IPS-20b (cell line): ENCODE data around the gene RNPEPL1.

Experiments
- H3K27ac ChIP-seq: one replicate; pipeline ENCODE4 v1.5.1; 2013; ENCODE audit warnings: low read length
- H3K27me3 ChIP-seq: 2 replicates; pipeline ENCODE4 v1.6.1; 2013; ENCODE audit warnings: mild to moderate bottlenecking, low read length, inconsistent platforms; ENCODE audit not compliant: insufficient read depth
- H3K36me3 ChIP-seq: 2 replicates; pipeline ENCODE4 v1.6.1; 2013; ENCODE audit warnings: low read depth, mild to moderate bottlenecking, inconsistent platforms, low read length, moderate library complexity; ENCODE audit not compliant: insufficient read depth
- H3K4me1 ChIP-seq: 2 replicates; pipeline ENCODE4 v1.6.1; 2013; ENCODE audit warnings: mild to moderate bottlenecking, control low read depth, inconsistent platforms, low read length, moderate library complexity; ENCODE audit not compliant: insufficient read depth
- H3K4me3 ChIP-seq: 2 replicates; pipeline ENCODE4 v1.5.1; 2013; ENCODE audit warnings: mild to moderate bottlenecking, low read length, inconsistent platforms
- H3K9ac ChIP-seq: 2 replicates; pipeline ENCODE4 v1.6.1; 2013; ENCODE audit warnings: low read depth, mild to moderate bottlenecking, inconsistent platforms, low read length, moderate library complexity
- H3K9me3 ChIP-seq: 2 replicates; pipeline ENCODE4 v1.6.1; 2013; ENCODE audit warnings: mild to moderate bottlenecking, low read depth, low read length, inconsistent platforms; ENCODE audit not compliant: insufficient read depth

RNPEPL1 gene

GRCh38 chr2:240628808-240629618 is 60.7 kb downstream of the RNPEPL1 start:
- Histone ChIP-seq H3K4me1 (no peaks in the 10 kb centered on the region), H3K27ac (no peak overlapping the region), H3K27me3 (no peaks in the 10 kb centered on the region), H3K9ac (no peak overlapping the region), H3K36me3 (no peaks in the 10 kb centered on the region), H3K4me3 (no peak overlapping the region), H3K9me3 (peaks cover 18% of the 10 kb centered on the region)

- H3K27me3 ChIP-seq: no peaks in the 10 kb centered on the region
- no peaks in the 10 kb centered on the region for H3K4me1 ChIP-seq
- no peak overlapping the region for H3K27ac ChIP-seq
- H3K4me3 ChIP-seq: no peak overlapping the region
- no peak overlapping the region for H3K9ac ChIP-seq
- H3K36me3 ChIP-seq: no peaks in the 10 kb centered on the region
- peaks cover 24% of the 10 kb centered on the region for H3K9me3 ChIP-seq
Measured at GRCh38 chr2:240629619-240629967, 61.3 kb downstream of the RNPEPL1 start.

- no peak overlapping the region for H3K27ac ChIP-seq
- H3K4me1 ChIP-seq: no peaks in the 10 kb centered on the region
- peaks cover 30% of the 10 kb centered on the region for H3K9me3 ChIP-seq
- no peak overlapping the region for H3K9ac ChIP-seq
- no peaks in the 10 kb centered on the region for H3K36me3 ChIP-seq
- H3K27me3 ChIP-seq: no peaks in the 10 kb centered on the region
- no peak overlapping the region for H3K4me3 ChIP-seq
Measured at GRCh38 chr2:240629968-240630770, 61.9 kb downstream of the RNPEPL1 start.
